HG02943 (cell line): ENCODE results near the gene MBD3.
"Not testable (repeated sequence)": the region's sequence is repeated elsewhere in the genome, so short reads cannot be mapped to it uniquely, and the experiment has no call there.

Experiments
- ATAC-seq: cut with Tn5 transposase; IDR thresholded peaks from one replicate; pipeline ENCODE4 v1.9.1; 2021; ENCODE audit warnings: mild to moderate bottlenecking, low read depth, moderate library complexity; ENCODE audit not compliant: unreplicated experiment

Gene MBD3

GRCh38 chr19:1553415-1553814, 39.2 kb downstream of the MBD3 start:
- no peak for ATAC-seq

GRCh38 chr19:1551068-1552040, 41.3 kb downstream of the MBD3 start:
- ATAC-seq: no peak

- ATAC-seq: no peak
These were observed 43.2 kb downstream of the MBD3 start for GRCh38 chr19:1549332-1549945.

- ATAC-seq: no peak
These were observed 52.2 kb downstream of the MBD3 start for GRCh38 chr19:1540365-1540925.

GRCh38 chr19:1539749-1540148, 52.9 kb downstream of the MBD3 start:
- ATAC-seq: not testable (repeated sequence)

- ATAC-seq: no peak
These were observed 53.7 kb downstream of the MBD3 start for GRCh38 chr19:1538978-1539377.

GRCh38 chr19:1535699-1536098, 57.0 kb downstream of the MBD3 start:
- ATAC-seq: not testable (repeated sequence)

- ATAC-seq: no peak
These were observed 57.7 kb downstream of the MBD3 start for GRCh38 chr19:1534972-1535371.

- ATAC-seq: no peak
These were observed 59.0 kb downstream of the MBD3 start for GRCh38 chr19:1533510-1534150.

GRCh38 chr19:1532003-1532402, 60.7 kb downstream of the MBD3 start:
- ATAC-seq: no peak

GRCh38 chr19:1531587-1531986, 61.1 kb downstream of the MBD3 start:
- no peak for ATAC-seq

- ATAC-seq: not testable (repeated sequence)
These were observed 61.8 kb downstream of the MBD3 start for GRCh38 chr19:1530856-1531255.

GRCh38 chr19:1529430-1529816, 63.2 kb downstream of the MBD3 start:
- ATAC-seq: no peak

GRCh38 chr19:1528596-1529429, 63.9 kb downstream of the MBD3 start:
- no peak for ATAC-seq

- no peak for ATAC-seq
These were observed 64.9 kb downstream of the MBD3 start for GRCh38 chr19:1527650-1528309.

- no peak for ATAC-seq
These were observed 65.6 kb downstream of the MBD3 start for GRCh38 chr19:1526979-1527649.

GRCh38 chr19:1526066-1526778, 66.4 kb downstream of the MBD3 start:
- ATAC-seq: no peak

GRCh38 chr19:1525343-1525742, 67.3 kb downstream of the MBD3 start:
- ATAC-seq: no peak

GRCh38 chr19:1524972-1525325, 67.7 kb downstream of the MBD3 start:
- no peak for ATAC-seq
